ENCODE measurements around the gene LY6G6C.

LY6G6C gene

DNA sequence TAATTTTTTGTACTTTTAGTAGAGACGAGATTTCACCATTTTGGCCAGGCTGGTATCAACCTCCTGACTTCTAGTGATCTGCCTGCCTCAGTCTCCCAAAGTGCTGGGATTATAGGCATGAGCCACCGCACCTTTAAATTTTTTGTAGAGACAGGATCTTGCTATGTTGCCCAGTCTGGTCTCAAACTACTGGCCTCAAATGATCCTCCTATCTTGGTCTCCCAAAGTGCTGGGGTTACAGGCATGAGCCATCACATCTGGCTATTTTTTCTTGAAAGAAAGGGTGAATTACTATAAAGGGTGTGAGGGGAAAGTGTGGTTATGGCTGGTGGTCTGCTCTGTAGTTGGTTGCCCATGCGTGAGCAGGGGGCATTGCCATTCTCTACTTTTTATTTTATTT lies 13.3 kb downstream of the LY6G6C start:
- Histone ChIP-seq H3K27me3 (ENCODE audit: insufficient read depth, insufficient read length) (no peaks in the 10 kb centered on the region), H3K36me3 (ENCODE audit: insufficient read depth, insufficient read length, low read length) (no peaks in the 10 kb centered on the region), H3K9ac (ENCODE audit: insufficient read length, low read depth) (no peak overlapping the region), H3K4me3 (ENCODE audit: insufficient read length, low read depth) (no peak overlapping the region), H3K4me1 (ENCODE audit: insufficient read depth, insufficient read length) (no peaks in the 10 kb centered on the region), H3K9me3 (ENCODE audit: insufficient read depth, low read length) (no peaks in the 10 kb centered on the region)
- DNase-seq (ENCODE audit: low read depth, low spot score): no peak
- no peak for TF ChIP-seq YY1 (IDR thresholded peaks at IDR 0.05; ENCODE audit: insufficient read depth, insufficient read length)
- TF ChIP-seq ZNF274 (IDR thresholded peaks at IDR 0.05; ENCODE audit: low read depth, low read length): no peak
- TF ChIP-seq SUZ12 (IDR thresholded peaks at IDR 0.05; ENCODE audit: extremely low read depth, insufficient read depth, insufficient read length): no peak

DNA sequence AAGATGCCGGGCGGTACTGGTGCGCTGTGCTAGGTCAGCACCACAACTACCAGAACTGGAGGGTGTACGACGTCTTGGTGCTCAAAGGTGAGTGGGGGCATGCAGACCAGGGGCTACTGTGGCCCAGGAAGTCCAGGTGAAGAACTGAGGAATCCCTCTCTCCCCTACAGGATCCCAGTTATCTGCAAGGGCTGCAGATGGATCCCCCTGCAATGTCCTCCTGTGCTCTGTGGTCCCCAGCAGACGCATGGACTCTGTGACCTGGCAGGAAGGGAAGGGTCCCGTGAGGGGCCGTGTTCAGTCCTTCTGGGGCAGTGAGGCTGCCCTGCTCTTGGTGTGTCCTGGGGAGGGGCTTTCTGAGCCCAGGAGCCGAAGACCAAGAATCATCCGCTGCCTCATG lies 13.8 kb downstream of the LY6G6C start:
- Histone ChIP-seq H3K4me1 (ENCODE audit: insufficient read depth, insufficient read length) (no peaks in the 10 kb centered on the region), H3K9ac (ENCODE audit: insufficient read length, low read depth) (no peak overlapping the region), H3K4me3 (ENCODE audit: insufficient read length, low read depth) (no peak overlapping the region), H3K9me3 (ENCODE audit: insufficient read depth, low read length) (no peaks in the 10 kb centered on the region), H3K36me3 (ENCODE audit: insufficient read depth, insufficient read length, low read length) (no peaks in the 10 kb centered on the region), H3K27me3 (ENCODE audit: insufficient read depth, insufficient read length) (no peaks in the 10 kb centered on the region)
- no peak for DNase-seq (ENCODE audit: low read depth, low spot score)
- TF ChIP-seq ZNF274 (IDR thresholded peaks at IDR 0.05; ENCODE audit: low read depth, low read length) (no peak), YY1 (IDR thresholded peaks at IDR 0.05; ENCODE audit: insufficient read depth, insufficient read length) (no peak), SUZ12 (IDR thresholded peaks at IDR 0.05; ENCODE audit: extremely low read depth, insufficient read depth, insufficient read length) (no peak)

DNA sequence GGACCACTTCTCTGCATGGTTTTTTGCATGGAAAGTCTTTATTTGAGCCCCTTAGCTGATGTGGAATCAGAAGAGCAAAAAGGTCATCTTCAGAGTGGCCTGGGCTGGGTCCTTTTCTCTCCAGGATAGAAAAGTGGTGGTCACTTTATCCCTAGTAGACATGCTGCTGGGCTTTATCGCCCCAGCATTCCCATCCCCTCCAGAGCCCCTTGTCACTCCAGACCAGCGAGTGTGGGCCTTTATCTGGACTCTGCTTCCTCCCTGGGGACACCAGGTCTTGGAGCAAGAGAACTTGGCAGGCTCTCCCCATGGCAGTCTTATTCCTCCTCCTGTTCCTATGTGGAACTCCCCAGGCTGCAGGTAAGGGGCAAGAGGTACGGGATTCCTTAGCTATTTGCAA lies 14.9 kb downstream of the LY6G6C start, which contains the start of gene LY6G6F:
LY6G6F (plus strand) TSS at position 268 of the 400 bp plus-strand sequence; CDS start at position 309, 41 bp downstream.
- Histone ChIP-seq H3K4me1 (ENCODE audit: insufficient read depth, insufficient read length) (peaks cover 4% of the 10 kb centered on the region), H3K27me3 (ENCODE audit: insufficient read depth, insufficient read length) (no peaks in the 10 kb centered on the region), H3K9me3 (ENCODE audit: insufficient read depth, low read length) (no peaks in the 10 kb centered on the region), H3K4me3 (ENCODE audit: insufficient read length, low read depth) (no peak within 1 kb of the TSS), H3K9ac (ENCODE audit: insufficient read length, low read depth) (no peak within 1 kb of the TSS), H3K36me3 (ENCODE audit: insufficient read depth, insufficient read length, low read length) (peaks cover 4% of the 10 kb centered on the region)
- no peak for DNase-seq (ENCODE audit: low read depth, low spot score)
- TF ChIP-seq YY1 (IDR thresholded peaks at IDR 0.05; ENCODE audit: insufficient read depth, insufficient read length) (no peak), ZNF274 (IDR thresholded peaks at IDR 0.05; ENCODE audit: low read depth, low read length) (no peak), SUZ12 (IDR thresholded peaks at IDR 0.05; ENCODE audit: extremely low read depth, insufficient read depth, insufficient read length) (no peak)

DNA sequence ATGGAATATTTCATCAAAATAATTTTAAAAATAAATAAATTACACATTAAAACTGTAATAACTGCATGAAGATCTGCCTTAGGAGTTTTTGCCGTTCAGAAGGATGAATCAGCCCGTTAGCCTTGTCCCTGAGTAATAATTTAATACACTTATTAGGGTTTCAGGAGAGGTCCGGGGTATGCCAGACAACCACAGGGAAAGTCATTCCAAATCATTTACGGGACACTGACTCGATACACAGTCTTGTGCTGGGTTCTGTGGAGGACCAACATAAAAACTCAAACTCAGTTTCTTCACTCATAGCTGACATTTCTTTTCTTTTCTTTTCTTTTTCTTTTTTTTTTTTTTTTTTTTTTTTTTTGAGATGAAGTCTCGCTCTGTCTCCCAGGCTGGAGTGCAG lies 15.6 kb downstream of the LY6G6C start:
- peaks cover 5% of the 10 kb centered on the region for H3K4me1 ChIP-seq (ENCODE audit: insufficient read depth, insufficient read length)
- H3K27me3 ChIP-seq (ENCODE audit: insufficient read depth, insufficient read length): no peaks in the 10 kb centered on the region
- no peak for TF ChIP-seq YY1 (IDR thresholded peaks at IDR 0.05; ENCODE audit: insufficient read depth, insufficient read length)
- TF ChIP-seq SUZ12 (IDR thresholded peaks at IDR 0.05; ENCODE audit: extremely low read depth, insufficient read depth, insufficient read length): no peak
- no peak for TF ChIP-seq ZNF274 (IDR thresholded peaks at IDR 0.05; ENCODE audit: low read depth, low read length)
- DNase-seq (ENCODE audit: low read depth, low spot score): no peak
- no peaks in the 10 kb centered on the region for H3K9me3 ChIP-seq (ENCODE audit: insufficient read depth, low read length)
- no peak overlapping the region for H3K9ac ChIP-seq (ENCODE audit: insufficient read length, low read depth)
- no peak overlapping the region for H3K4me3 ChIP-seq (ENCODE audit: insufficient read length, low read depth)
- peaks cover 10% of the 10 kb centered on the region for H3K36me3 ChIP-seq (ENCODE audit: insufficient read depth, insufficient read length, low read length)

DNA sequence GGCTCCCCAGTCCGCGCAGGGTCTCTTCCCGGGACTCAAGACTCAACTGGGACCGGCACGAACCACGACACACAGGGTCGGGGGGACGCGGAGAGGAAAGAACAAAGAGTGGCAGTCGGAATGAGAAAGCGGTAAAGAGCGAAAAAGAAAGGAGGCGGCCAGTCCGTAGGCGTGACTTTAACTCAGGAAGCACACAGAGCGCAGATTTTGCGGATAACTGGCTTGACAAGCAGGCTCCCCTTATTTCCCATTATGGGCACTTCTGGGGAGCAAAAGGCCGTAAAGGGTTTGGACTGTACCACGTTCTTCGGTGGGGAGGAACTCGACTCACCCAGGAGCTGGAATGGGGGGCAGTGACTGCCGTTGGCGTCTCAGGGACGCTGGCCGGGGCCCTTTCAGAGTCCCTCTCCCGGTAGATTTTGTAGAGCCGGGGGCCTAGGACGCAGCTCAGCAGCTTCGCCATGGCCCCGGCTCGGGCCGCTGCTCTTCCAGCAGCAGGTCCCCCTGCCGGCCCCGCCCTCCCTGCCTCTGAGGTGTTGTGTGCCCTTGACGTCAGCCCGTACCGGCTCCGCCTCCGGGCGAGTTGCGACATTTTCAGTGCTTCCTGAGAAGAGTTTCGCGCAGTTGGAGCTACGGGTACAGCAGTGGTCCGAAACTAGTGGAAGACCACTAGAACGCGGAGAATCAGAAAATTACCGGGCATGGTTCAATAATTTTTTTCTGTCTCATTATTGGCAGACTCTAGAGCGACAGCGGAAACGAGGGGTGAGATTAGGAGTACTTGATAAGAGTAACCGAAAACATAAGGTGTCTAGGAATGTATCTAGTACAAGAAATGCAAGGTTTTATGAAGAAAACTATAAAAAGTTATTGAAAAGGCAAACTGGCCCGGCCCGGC lies 18.5 kb downstream of the LY6G6C start, which contains the start of gene ABHD16A:
ABHD16A (minus strand) TSS at position 506 of the 898 bp plus-strand sequence; CDS start at position 463, 43 bp downstream.
- H3K4me3 ChIP-seq (ENCODE audit: insufficient read length, low read depth): peak within 1 kb of the TSS; percentile 87
- H3K27me3 ChIP-seq (ENCODE audit: insufficient read depth, insufficient read length): no peaks in the 10 kb centered on the region
- H3K4me1 ChIP-seq (ENCODE audit: insufficient read depth, insufficient read length): peaks cover 5% of the 10 kb centered on the region
- H3K9ac ChIP-seq (ENCODE audit: insufficient read length, low read depth): peak within 1 kb of the TSS; percentile 93
- DNase-seq (ENCODE audit: low read depth, low spot score): peak; percentile 95
- no peaks in the 10 kb centered on the region for H3K9me3 ChIP-seq (ENCODE audit: insufficient read depth, low read length)
- TF ChIP-seq SUZ12 (IDR thresholded peaks at IDR 0.05; ENCODE audit: extremely low read depth, insufficient read depth, insufficient read length): no peak
- no peak for TF ChIP-seq ZNF274 (IDR thresholded peaks at IDR 0.05; ENCODE audit: low read depth, low read length)
- TF ChIP-seq YY1 (IDR thresholded peaks at IDR 0.05; ENCODE audit: insufficient read depth, insufficient read length): no peak
- H3K36me3 ChIP-seq (ENCODE audit: insufficient read depth, insufficient read length, low read length): peaks cover 27% of the 10 kb centered on the region

DNA sequence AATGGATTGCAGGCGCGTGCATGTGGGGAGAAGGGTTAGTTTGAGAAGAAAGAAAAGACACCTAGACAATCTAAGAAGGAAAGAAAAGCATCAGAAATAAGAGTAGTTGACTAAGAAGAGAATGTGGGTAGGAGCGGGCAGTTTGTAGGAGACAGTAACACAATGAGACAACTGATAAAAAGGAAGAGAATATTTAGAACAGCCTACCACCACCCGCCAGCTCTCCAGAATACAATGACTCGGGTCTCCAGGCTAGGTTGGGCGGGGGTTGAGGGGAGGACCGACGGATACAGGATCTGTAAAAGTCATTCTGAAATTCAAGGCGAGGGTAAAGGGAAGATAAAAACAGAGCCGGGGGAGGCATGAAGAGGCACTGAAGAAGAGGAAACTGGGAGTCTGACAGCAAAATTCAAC lies 19.1 kb downstream of the LY6G6C start:
- H3K4me3 ChIP-seq (ENCODE audit: insufficient read length, low read depth): peak overlapping the region; percentile 87
- no peaks in the 10 kb centered on the region for H3K9me3 ChIP-seq (ENCODE audit: insufficient read depth, low read length)
- no peak for TF ChIP-seq SUZ12 (IDR thresholded peaks at IDR 0.05; ENCODE audit: extremely low read depth, insufficient read depth, insufficient read length)
- no peak for TF ChIP-seq ZNF274 (IDR thresholded peaks at IDR 0.05; ENCODE audit: low read depth, low read length)
- no peak for TF ChIP-seq YY1 (IDR thresholded peaks at IDR 0.05; ENCODE audit: insufficient read depth, insufficient read length)
- no peaks in the 10 kb centered on the region for H3K27me3 ChIP-seq (ENCODE audit: insufficient read depth, insufficient read length)
- peak overlapping the region; percentile 93 for H3K9ac ChIP-seq (ENCODE audit: insufficient read length, low read depth)
- peaks cover 5% of the 10 kb centered on the region for H3K4me1 ChIP-seq (ENCODE audit: insufficient read depth, insufficient read length)
- peaks cover 31% of the 10 kb centered on the region for H3K36me3 ChIP-seq (ENCODE audit: insufficient read depth, insufficient read length, low read length)
- no peak for DNase-seq (ENCODE audit: low read depth, low spot score)
